IPS-NIHi7 (cell line): Measurements from ENCODE around the gene NMS.
A peak's percentile ranks its signal among the peaks of the same experiment; 100 is the strongest.
"Not testable (repeated sequence)": the region's sequence is repeated elsewhere in the genome, so short reads cannot be mapped to it uniquely, and the experiment has no call there.

Source experiments
- DNase-seq: peaks from one replicate; pipeline ENCODE4 v3.0.0; 2012; ENCODE audit warnings: mixed read lengths; ENCODE audit errors: extremely low spot score

The NMS gene, protein sequence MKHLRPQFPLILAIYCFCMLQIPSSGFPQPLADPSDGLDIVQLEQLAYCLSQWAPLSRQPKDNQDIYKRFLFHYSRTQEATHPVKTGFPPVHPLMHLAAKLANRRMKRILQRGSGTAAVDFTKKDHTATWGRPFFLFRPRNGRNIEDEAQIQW

GRCh38 chr2:100470182-100470581, at the start of gene NMS:
Gene NMS, plus strand, starts transcription at chr2:100470482. Its CDS starts 7 bp downstream, at chr2:100470489.
- DNase-seq: no peak

DNA sequence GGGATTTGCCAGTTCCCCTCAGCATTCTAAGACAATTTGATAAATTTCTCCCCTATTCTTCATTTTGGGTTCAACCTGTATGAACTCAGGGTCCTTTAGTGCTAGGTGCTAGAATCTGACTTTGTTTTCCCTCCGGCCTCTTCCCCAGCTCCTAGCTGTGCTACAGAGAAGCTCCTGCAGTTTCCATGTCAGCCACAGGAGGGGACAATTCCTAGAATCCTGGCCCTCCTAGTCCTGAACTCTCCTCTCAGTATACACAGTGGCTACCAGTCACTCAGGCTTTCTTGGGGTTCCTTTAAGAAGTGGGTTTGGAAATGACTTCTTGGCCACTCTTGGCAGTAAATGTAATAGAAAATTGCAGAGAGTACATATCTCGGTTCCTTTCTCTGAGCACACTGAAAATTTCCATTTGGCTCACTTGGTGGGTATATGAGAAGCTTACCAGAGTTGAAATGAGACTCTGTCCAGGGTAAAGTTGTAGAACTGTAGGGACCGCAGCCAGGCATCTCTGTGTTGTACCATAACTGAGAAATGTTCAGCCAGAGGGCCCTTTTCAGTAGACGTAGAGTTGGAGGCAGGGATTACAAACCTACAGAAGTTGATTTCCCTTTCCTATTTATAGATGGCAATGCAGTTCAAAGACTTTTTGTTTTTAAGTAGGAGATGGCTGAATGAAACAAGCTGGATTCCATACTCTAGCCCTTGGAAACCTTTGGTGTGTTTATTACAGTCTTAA, 47.8 kb upstream of the NMS start:
- DNase-seq: peak; percentile 81

- DNase-seq: no peak
Measured at GRCh38 chr2:100423631-100424030, 46.7 kb upstream of the NMS start.

DNA sequence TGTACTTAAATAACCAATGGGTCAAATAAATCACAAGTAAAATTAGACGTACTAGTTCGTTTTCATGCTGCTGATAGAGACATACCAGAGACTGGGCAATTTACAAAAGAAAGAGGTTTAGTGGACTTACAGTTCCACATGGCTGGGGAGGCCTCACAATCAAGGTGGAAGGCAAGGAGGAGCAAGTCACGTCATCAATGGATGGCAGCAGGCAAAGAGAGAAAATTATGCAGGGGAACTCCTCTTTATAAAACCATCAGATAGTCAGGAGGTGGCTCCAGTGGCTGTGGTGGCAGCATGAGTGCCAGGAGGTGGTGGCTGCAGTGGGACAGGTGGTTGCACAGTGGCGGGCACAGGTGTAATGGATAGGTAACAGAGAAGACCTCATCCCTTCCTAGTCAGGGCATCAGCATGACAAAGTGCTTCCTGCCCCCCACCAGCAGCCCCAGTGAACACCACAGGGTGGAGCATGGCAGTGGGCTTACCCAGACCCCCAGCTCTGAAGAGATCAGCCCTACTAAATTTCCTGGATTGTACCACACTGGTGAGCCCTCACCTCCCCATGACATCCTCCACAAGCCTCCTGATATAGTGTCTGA, 45.9 kb upstream of the NMS start:
- DNase-seq: no peak

DNA sequence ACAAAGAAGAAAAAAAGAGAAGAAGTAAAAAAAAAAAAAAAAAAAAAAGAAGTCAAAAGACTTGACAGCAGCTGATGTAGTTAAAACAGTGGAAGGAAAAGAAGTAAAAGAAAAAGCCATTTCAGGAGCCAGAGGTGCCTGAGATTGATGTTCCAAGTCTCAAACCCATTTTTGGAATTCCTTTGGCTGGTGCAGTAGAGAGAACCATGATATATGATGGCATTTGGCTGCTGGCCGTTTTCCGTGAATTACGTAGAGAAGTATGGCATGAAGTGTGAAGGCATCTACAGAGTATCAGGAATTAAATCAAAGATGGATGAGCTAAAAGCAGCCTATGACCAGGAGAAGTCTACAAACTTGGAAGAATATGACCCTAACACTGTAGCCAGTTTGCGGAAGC, 45.2 kb upstream of the NMS start:
- DNase-seq: no peak

DNA sequence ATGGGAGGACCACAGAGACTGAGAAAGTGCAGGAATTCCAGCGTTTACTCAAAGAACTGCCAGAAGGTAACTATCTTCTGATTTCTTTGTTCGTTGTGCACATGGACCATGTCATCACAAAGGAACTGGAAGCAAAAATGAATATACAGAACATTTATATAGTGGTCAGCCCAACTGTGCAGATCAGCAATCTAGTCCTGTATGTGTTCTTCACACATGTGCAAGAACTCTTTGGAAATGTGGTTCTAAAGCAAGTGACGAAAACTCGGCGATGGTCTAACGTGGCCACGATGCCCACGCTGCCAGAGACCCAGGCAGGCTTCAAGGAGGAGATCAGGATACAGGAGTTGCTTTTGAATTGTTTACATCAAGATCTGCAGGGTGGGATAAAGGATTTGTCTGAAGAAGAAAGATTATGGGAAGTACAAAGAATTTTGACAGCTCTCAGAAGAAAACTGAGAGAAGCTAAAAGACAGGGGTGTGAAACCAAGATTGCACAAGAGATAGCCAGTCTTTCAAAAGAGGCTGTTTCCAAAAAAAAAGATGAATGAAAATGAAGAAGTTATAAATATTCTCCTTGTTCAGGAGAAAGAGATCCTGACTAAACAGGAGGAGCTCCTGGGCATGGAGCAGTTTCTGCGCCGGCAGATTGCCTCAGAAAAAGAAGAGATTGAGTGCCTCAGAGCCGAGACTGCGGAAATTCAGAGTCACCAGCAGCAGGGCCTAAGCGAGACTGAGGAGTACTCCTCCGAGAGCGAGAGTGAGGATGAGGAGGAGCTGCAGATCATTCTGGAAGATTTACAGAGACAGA, 44.5 kb upstream of the NMS start:
- no peak for DNase-seq

DNA sequence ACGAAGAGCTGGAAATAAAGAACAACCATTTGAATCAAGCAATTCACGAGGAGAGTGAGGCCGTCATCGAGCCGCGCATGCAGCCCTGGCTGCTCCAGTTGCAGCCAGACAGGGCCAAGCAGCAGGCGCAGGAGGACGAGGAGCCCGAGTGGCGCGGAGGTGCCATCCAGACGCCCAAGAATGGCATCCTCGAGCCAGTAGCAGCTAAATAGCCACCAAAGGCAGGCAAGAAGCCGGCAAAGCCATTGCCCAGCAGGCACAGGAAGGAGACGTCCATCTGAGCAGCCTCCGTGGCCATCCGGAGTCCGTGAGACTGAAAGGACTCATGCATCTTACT, 43.9 kb upstream of the NMS start:
- DNase-seq: no peak

- no peak for DNase-seq
Measured at GRCh38 chr2:100427111-100427510, 43.2 kb upstream of the NMS start.

GRCh38 chr2:100427627-100428258, 42.5 kb upstream of the NMS start:
- peak; percentile 43 for DNase-seq

DNA sequence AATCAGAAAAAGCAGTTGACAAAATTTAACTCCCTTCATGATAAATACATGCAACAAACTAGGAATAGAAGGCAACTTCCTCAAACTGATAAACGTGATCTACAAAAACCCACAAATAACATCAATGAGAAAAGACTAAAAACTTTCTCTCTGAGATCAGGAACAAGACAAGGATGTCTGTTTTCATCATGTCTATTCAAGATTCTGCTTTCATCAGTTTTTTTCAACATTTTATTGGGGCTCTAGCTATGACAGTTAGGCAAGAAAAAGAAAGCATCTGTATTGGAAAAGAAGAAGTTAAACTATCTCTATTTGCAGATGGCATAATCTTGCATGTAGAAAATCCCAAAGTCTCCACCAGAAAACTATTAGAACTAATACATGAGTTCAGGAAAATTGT, 40.6 kb upstream of the NMS start:
- DNase-seq: no peak

GRCh38 chr2:100437751-100438150, 32.5 kb upstream of the NMS start:
- no peak for DNase-seq

- DNase-seq: no peak
Measured at GRCh38 chr2:100446696-100447095, 23.6 kb upstream of the NMS start.

- no peak for DNase-seq
Measured at GRCh38 chr2:100451092-100451491, 19.2 kb upstream of the NMS start.

- no peak for DNase-seq
Measured at GRCh38 chr2:100451734-100452133, 18.5 kb upstream of the NMS start.

DNA sequence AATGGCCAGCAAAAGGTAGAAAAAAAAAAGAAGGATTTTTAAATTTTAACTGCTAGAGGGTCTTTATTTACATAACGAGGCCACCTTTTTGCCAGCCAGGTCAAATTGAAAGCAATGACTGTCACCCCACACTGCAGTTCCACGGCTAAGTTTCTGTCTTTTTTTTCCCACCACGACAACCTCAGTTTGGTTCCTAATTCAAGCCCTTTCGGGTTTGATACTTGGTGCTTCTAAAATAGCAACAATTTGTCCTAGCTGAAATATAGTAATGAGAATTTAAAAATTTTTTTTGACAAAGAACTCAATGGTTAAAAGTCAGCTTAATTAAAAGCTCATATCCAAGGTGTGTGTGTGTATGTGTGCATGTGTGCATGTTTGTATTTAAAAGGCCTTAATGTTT, 16.4 kb upstream of the NMS start:
- no peak for DNase-seq

DNA sequence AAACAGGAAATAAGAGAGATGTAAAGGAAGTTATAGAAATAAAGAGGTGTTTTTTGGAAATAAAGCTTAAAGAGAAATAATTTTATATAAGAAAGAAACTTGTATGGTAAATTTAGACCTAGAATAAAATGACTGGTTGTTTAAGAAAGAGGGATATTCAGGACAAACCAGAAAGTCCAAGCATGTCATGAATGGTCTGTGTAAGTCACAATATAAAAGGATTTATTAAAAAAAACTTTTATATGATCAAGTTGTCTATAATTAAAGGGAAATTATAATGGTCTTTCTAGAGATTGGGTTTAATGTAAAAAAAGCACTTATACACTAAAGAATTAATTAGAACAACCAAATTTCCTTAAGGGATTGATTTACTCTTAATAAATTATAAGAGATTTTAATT, 13.9 kb upstream of the NMS start:
- DNase-seq: not testable (repeated sequence)

DNA sequence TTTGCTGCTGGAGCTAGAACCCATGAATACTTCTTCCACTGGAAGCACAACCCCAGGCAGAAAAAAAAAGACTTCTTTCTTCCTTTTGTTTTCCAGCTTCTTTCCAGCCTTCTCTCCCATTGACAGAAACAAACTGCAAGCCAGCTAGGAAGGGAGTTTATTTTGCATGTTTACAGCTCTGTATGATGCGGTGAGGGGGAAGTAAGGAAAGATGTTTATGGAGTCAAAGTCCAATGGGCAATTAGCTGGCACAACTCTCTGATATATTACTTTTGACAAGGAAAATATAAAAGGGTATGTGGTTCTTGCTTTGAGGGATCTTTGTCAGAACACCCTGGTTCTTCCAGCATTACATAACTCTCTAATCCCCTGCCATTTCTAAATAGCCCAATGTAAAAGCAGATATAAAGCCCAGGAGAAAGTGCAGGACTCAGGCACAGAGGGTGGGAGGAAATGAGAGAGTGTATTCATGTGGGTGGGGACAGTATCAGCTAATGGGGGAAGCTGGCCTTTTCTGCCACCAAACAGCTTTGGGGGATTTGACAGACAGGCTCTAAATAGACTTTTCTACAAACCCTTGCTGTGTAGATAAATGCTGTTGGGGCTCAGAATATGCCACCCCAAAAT, 9.3 kb upstream of the NMS start:
- DNase-seq: no peak

- DNase-seq: peak; percentile 93
Measured at GRCh38 chr2:100470898-100471514, 724 bp downstream of the NMS start.

GRCh38 chr2:100476606-100477005, 6.3 kb downstream of the NMS start:
- DNase-seq: no peak

- peak; percentile 75 for DNase-seq
Measured at GRCh38 chr2:100482741-100483140, 12.5 kb downstream of the NMS start.

DNA sequence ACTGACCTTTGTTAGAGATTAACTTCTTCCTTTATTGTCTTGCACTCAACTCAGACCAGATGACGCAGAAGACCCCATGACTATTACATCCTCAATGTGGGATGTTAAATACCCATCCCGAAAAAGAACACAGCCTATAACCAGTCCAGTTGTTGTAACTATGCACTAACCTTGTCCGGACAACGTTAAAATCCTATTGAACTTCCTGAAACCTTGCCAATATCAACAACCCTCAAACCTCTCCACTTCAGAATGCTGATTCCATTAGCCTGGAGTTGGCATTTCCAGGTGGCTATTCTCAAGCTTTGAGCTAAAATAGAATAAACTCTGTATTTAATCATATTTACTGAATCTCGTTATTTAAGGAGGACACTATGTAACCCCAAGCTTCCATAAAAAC, 13.6 kb downstream of the NMS start:
- DNase-seq: no peak
